ENCODE measurements around the gene TERT. TPM values are rescaled to one million over a fixed set of nuclear protein-coding genes. Genes with fewer than 3 reads are reported as not detected.

Gene TERT
- total RNA-seq, 2 donors from 2014 or later, result 7.1 to 9.8 TPM

DNA sequence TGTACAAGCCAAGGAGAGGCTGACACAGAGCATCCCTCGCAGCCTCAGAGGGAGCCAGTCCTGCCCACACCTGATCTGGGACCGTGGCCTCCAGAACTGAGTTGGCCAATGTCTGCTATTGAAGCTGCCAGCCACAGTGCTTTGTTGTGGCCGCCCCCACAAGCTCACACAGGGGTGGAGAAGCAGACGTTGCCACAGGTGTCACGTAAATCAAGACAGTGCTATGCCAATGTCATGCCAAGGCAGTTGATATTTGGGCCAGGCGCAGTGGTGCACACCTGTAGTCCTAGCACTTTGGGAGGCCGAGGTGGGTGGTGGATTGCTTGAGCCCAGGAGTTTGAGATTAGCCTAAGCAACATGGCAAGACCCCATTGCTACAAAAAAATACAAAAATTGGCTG, 17.3 kb upstream of the TERT start:
- Mint-ChIP-seq H3K27me3 (ENCODE audit: insufficient read depth) (peaks cover 8% of the 10 kb centered on the region), H3K36me3 (ENCODE audit: low read depth) (peaks cover 3% of the 10 kb centered on the region), H3K4me3 (no peak overlapping the region), H3K9me3 (peaks cover 19% of the 10 kb centered on the region), H3K4me1 (peaks cover 21% of the 10 kb centered on the region), H3K27ac (no peak overlapping the region)
- Histone ChIP-seq H3K27me3 (ENCODE audit: control insufficient read depth, insufficient read depth, low read length, poor library complexity, severe bottlenecking) (no peaks in the 10 kb centered on the region), H3K36me3 (ENCODE audit: control insufficient read depth, insufficient read depth, low read length) (peaks cover 8% of the 10 kb centered on the region), H3K9me3 (ENCODE audit: control insufficient read depth, low read length) (peaks cover 6% of the 10 kb centered on the region), H3K9ac (ENCODE audit: extremely low read depth, low read length, poor library complexity, severe bottlenecking) (no peak overlapping the region), H3K27ac (ENCODE audit: low read depth, low read length) (no peak overlapping the region), H3K4me1 (ENCODE audit: control insufficient read depth, insufficient read depth, low read length) (peaks cover 6% of the 10 kb centered on the region), H3K4me3 (ENCODE audit: low read length) (no peak overlapping the region)
- TF ChIP-seq, protein P1, sequence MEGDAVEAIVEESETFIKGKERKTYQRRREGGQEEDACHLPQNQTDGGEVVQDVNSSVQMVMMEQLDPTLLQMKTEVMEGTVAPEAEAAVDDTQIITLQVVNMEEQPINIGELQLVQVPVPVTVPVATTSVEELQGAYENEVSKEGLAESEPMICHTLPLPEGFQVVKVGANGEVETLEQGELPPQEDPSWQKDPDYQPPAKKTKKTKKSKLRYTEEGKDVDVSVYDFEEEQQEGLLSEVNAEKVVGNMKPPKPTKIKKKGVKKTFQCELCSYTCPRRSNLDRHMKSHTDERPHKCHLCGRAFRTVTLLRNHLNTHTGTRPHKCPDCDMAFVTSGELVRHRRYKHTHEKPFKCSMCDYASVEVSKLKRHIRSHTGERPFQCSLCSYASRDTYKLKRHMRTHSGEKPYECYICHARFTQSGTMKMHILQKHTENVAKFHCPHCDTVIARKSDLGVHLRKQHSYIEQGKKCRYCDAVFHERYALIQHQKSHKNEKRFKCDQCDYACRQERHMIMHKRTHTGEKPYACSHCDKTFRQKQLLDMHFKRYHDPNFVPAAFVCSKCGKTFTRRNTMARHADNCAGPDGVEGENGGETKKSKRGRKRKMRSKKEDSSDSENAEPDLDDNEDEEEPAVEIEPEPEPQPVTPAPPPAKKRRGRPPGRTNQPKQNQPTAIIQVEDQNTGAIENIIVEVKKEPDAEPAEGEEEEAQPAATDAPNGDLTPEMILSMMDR (conservative IDR thresholded peaks at IDR 0.05), result no peak
- DNase-seq, result peak; percentile 19
- WGBS, 2 experiments (ENCODE audit: insufficient coverage in 1 of 2, insufficient read length in 1 of 2), result 90 to 100% methylated on average over 2 to 7 of the region's 7 CpGs

DNA sequence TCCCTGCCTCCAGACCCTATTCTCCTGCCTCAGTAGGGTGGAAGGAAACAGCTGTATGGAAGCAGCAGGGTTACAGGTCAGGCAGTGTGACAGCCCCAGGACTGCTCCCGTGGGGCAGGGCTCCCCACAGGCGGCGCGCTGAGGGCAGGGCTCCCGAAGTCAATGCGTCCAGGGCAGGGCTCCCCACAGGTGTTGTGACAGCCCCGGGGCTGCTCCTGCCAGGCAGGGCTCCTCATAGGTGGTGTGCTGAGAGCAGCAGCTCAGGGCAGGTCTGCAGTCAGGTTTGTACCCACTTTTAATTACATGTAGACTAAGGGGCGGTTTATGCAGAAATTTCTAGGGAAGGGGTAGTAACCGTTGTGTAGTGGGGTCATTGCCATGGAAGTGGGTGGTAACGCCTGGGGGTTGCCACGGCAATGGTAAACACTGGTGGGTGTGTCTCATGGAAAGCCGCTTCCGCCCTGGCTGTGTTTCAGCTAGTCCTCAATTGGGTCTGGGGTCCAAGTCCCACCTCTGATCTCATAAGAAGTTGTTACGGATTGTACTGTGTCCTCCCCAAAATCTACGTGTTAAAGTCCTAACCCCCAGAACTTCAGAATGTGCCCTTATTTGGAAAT, 16.7 kb upstream of the TERT start:
- H3K4me1 Mint-ChIP-seq, result peaks cover 16% of the 10 kb centered on the region
- WGBS, 2 experiments (ENCODE audit: insufficient coverage in 1 of 2, insufficient read length in 1 of 2), result 90 to 91% methylated on average over 8 to 15 of the region's 15 CpGs
- DNase-seq, result peak; percentile 18
- H3K27me3 ChIP-seq (ENCODE audit: control insufficient read depth, insufficient read depth, low read length, poor library complexity, severe bottlenecking), result no peaks in the 10 kb centered on the region
- peaks cover 19% of the 10 kb centered on the region for H3K9me3 Mint-ChIP-seq
- no peak overlapping the region for H3K4me3 Mint-ChIP-seq
- H3K27me3 Mint-ChIP-seq (ENCODE audit: insufficient read depth), result peaks cover 8% of the 10 kb centered on the region
- peaks cover 1% of the 10 kb centered on the region for H3K36me3 ChIP-seq (ENCODE audit: control insufficient read depth, insufficient read depth, low read length)
- H3K36me3 Mint-ChIP-seq (ENCODE audit: low read depth), result no peaks in the 10 kb centered on the region
- no peak overlapping the region for H3K27ac Mint-ChIP-seq
- no peak overlapping the region for H3K9ac ChIP-seq (ENCODE audit: extremely low read depth, low read length, poor library complexity, severe bottlenecking)
- H3K4me3 ChIP-seq (ENCODE audit: low read length), result no peak overlapping the region
- TF ChIP-seq, protein P1 (conservative IDR thresholded peaks at IDR 0.05), result no peak
- no peak overlapping the region for H3K27ac ChIP-seq (ENCODE audit: low read depth, low read length)
- H3K9me3 ChIP-seq (ENCODE audit: control insufficient read depth, low read length), result peaks cover 6% of the 10 kb centered on the region
- peaks cover 6% of the 10 kb centered on the region for H3K4me1 ChIP-seq (ENCODE audit: control insufficient read depth, insufficient read depth, low read length)

DNA sequence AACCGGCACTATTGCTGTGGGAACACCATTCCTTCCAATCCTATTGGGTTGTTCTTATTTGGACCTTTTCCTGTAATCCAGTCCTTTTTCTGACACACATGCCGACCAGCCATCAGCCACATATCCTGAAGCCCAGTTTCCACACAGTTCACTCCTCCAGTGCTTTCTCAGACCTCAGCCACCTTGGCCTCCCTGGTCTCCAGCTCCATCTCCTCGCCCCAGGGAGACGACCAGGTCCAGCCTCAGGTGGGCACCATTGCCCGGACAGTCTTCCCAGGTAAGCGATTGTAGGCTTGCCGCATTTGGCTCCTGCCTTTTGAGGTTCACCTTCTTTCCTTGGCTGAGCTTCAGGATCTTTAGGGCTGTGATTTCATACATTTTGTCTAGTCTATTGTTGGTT, 15.2 kb upstream of the TERT start:
- H3K27me3 ChIP-seq (ENCODE audit: control insufficient read depth, insufficient read depth, low read length, poor library complexity, severe bottlenecking), result no peaks in the 10 kb centered on the region
- peak; percentile 6 for DNase-seq
- H3K4me3 ChIP-seq (ENCODE audit: low read length), result no peak overlapping the region
- no peak overlapping the region for H3K9ac ChIP-seq (ENCODE audit: extremely low read depth, low read length, poor library complexity, severe bottlenecking)
- H3K27ac ChIP-seq (ENCODE audit: low read depth, low read length), result no peak overlapping the region
- H3K9me3 ChIP-seq (ENCODE audit: control insufficient read depth, low read length), result peaks cover 6% of the 10 kb centered on the region
- Mint-ChIP-seq H3K36me3 (ENCODE audit: low read depth) (no peaks in the 10 kb centered on the region), H3K9me3 (peaks cover 19% of the 10 kb centered on the region), H3K4me3 (no peak overlapping the region), H3K4me1 (peaks cover 3% of the 10 kb centered on the region), H3K27ac (no peak overlapping the region), H3K27me3 (ENCODE audit: insufficient read depth) (peaks cover 8% of the 10 kb centered on the region)
- no peaks in the 10 kb centered on the region for H3K36me3 ChIP-seq (ENCODE audit: control insufficient read depth, insufficient read depth, low read length)
- no peaks in the 10 kb centered on the region for H3K4me1 ChIP-seq (ENCODE audit: control insufficient read depth, insufficient read depth, low read length)
- 91 to 93% methylated on average over 2 to 7 of the region's 7 CpGs for WGBS, 2 experiments (ENCODE audit: insufficient coverage in 1 of 2, insufficient read length in 1 of 2)
- TF ChIP-seq, protein P1 (conservative IDR thresholded peaks at IDR 0.05), result no peak
